ENCODE measurements around the gene MYO1D.
A peak's percentile ranks its signal among the peaks of the same experiment; 100 is the strongest.
"Not testable (repeated sequence)": the region's sequence is repeated elsewhere in the genome, so short reads cannot be mapped to it uniquely, and the experiment has no call there.

MYO1D gene

DNA sequence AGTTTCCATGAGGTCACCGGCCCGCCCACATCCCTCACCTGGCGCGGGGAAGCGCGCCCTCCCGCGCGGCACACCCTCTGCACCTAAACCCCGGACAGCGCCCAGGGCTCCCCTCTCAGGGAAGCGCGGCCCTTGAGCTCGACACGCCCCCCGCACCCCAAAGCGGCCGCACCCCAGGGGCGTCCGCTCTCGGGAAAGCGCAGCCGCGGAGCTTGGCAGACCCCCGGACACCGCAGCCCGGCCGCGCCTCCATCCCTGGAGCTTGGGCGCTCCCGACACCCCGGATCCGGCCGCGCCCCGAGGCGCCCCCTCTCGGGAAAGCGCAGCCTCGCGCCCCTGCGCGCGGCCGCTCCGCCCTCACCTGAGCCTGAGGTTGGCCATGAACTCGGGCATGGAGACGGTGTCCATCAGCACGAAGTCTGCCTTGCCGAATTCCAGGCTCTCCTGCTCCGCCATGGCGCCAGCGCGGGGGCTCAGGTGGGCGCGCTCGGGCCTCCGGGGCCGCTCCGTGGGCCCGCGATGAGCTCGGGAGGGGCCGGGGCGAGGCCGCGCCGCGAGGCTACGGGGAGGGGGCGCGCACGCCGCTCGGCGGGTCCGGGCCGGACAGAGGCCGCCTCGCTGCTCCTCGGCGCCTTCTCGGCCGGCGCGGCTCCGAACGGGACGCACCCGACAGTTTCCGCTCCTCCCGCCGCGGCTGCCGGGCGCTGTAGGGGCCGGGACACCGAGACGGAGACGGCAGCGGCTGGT, at the start of gene MYO1D:
TSS of gene MYO1D (minus strand) at position 708 of the 747 bp plus-strand sequence. CDS start at position 456, 252 bp downstream.
- CTCF ChIA-PET = interaction anchor here (0.8 to 7.1 kb wide), 55 partner anchors 10 to 557 kb away, joined by 3 to 204 read pairs (median 6); partner anchors contain the start of gene CDK5R1
- POLR2A ChIA-PET = interaction anchor here (0.6 to 1.2 kb wide), 3 partner anchors 15 to 95 kb away, joined by 3 to 7 read pairs (median 3); no protein-coding TSS in a partner anchor
- peak; percentile 70 for DNase-seq (ENCODE audit: extremely low spot score)
- TF ChIP-seq, protein P1, sequence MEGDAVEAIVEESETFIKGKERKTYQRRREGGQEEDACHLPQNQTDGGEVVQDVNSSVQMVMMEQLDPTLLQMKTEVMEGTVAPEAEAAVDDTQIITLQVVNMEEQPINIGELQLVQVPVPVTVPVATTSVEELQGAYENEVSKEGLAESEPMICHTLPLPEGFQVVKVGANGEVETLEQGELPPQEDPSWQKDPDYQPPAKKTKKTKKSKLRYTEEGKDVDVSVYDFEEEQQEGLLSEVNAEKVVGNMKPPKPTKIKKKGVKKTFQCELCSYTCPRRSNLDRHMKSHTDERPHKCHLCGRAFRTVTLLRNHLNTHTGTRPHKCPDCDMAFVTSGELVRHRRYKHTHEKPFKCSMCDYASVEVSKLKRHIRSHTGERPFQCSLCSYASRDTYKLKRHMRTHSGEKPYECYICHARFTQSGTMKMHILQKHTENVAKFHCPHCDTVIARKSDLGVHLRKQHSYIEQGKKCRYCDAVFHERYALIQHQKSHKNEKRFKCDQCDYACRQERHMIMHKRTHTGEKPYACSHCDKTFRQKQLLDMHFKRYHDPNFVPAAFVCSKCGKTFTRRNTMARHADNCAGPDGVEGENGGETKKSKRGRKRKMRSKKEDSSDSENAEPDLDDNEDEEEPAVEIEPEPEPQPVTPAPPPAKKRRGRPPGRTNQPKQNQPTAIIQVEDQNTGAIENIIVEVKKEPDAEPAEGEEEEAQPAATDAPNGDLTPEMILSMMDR (IDR thresholded peaks at IDR 0.05; ENCODE audit: control extremely low read depth, extremely low read depth, low read depth, missing control alignments) = peak; percentile 71

GRCh38 chr17:32926183-32926582, 49.3 kb upstream of the MYO1D start:
- ChIA-PET CTCF (no interaction called here), POLR2A (no interaction called here)
- TF ChIP-seq, protein P1 (IDR thresholded peaks at IDR 0.05; ENCODE audit: control extremely low read depth, extremely low read depth, low read depth, missing control alignments) = no peak

DNA sequence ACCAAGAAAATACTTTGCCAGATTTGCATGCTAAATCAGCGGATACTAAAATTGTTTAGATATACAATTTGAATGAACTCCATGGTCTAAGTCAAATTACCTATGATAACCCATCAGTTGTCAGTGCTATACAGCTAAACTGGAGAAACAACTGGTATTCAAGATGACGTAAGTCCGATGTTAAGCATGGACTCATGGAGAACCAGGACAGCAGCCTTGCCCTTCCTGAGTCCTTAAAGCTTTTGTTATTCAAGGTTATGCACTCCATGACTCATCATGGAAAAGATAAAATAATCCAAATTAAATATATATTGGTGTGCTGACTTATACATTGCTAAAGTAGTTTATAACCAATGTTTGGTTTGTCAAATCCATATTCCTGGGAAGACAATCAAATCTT, 47.0 kb upstream of the MYO1D start:
- CTCF ChIA-PET = interaction anchor here (2.4 kb wide), 1 partner anchor 14 kb away, joined by 7 read pairs; no protein-coding TSS in a partner anchor
- DNase-seq (ENCODE audit: extremely low spot score); POLR2A ChIA-PET: not testable (repeated sequence)

More at GRCh38 chr17:32926183-32926582, 49.3 kb upstream of the MYO1D start:
- no peak for DNase-seq (ENCODE audit: extremely low spot score)

GRCh38 chr17:32921017-32921416, 44.1 kb upstream of the MYO1D start:
- CTCF ChIA-PET = interaction anchor here (0.9 to 2.9 kb wide), 3 partner anchors 11 to 43 kb away, joined by 3 to 10 read pairs (median 4); partner anchors contain the start of gene MYO1D
- POLR2A ChIA-PET = no interaction called here
- DNase-seq (ENCODE audit: extremely low spot score) = no peak
- TF ChIP-seq, protein P1 (IDR thresholded peaks at IDR 0.05; ENCODE audit: control extremely low read depth, extremely low read depth, low read depth, missing control alignments) = no peak

GRCh38 chr17:32920293-32920692, 43.4 kb upstream of the MYO1D start:
- CTCF ChIA-PET = interaction anchor here (0.9 to 2.9 kb wide), 7 partner anchors 10 to 262 kb away, joined by 3 to 10 read pairs (median 4); partner anchors contain the start of gene MYO1D
- TF ChIP-seq, protein P1 (IDR thresholded peaks at IDR 0.05; ENCODE audit: control extremely low read depth, extremely low read depth, low read depth, missing control alignments) = no peak
- POLR2A ChIA-PET = interaction anchor here (0.6 kb wide), 1 partner anchor 503 kb away, joined by 3 read pairs; no protein-coding TSS in a partner anchor
- DNase-seq (ENCODE audit: extremely low spot score) = no peak

- CTCF ChIA-PET = interaction anchor here (0.9 to 2.9 kb wide), 6 partner anchors 10 to 261 kb away, joined by 3 to 10 read pairs (median 4); partner anchors contain the start of gene MYO1D
- DNase-seq (ENCODE audit: extremely low spot score) = not testable (repeated sequence)
- POLR2A ChIA-PET = interaction anchor here (0.6 kb wide), 1 partner anchor 502 kb away, joined by 3 read pairs; no protein-coding TSS in a partner anchor
Measured at GRCh38 chr17:32919876-32920275, 43.0 kb upstream of the MYO1D start.

DNA sequence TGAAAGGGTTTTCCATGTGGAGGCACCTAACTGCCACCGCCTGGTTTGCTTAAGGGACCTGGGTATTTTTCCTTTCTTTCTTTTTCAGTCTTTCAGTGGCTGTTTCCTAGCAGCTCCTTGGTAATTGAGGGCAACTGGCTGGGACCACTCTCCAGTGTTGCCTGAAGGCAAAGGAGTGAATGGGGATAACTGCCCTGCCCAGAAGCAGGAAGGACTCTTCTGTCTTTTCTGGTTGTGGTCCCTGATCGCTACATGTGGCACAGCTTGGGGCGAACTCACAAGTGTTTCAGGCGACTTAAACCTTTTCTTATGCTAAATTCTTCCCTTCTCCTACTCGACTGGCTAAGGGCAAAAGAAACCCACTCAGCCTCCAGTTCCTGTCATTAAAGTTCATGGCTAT, 40.9 kb upstream of the MYO1D start:
- no peak for DNase-seq (ENCODE audit: extremely low spot score)
- POLR2A ChIA-PET = no interaction called here
- TF ChIP-seq, protein P1 (IDR thresholded peaks at IDR 0.05; ENCODE audit: control extremely low read depth, extremely low read depth, low read depth, missing control alignments) = no peak
- CTCF ChIA-PET = interaction anchor here (0.7 to 1.4 kb wide), 2 partner anchors 10 to 19 kb away, joined by 3 read pairs; no protein-coding TSS in a partner anchor
